ENCODE measurements around the gene HS3ST5.
A peak's percentile ranks its signal among the peaks of the same experiment; 100 is the strongest.

Gene HS3ST5

DNA sequence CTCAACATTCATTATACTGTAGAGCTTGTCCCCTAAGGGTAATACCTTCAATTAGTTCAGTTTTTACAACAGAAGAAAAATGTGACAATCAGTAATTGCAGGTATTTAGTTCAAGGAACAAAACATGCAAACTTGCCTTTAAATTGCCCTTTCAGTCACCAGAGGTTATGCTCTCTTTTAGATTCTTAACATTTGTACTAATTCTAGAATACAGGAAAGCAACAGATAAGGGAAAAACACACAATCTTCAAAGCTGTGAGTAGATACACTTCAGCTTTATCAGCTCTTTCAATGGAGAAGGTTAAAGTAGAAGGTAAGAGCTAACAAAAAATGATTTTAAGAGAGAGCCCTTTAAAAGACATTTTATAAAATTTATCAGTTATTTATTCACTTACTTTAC, 173.1 kb downstream of the HS3ST5 start:
- H3K27ac ChIP-seq (ENCODE audit: low read depth, low read length) = no peak overlapping the region
- H3K27me3 ChIP-seq (ENCODE audit: control insufficient read depth, insufficient read depth, low read length) = no peaks in the 10 kb centered on the region
- peaks cover 34% of the 10 kb centered on the region for H3K4me1 ChIP-seq (ENCODE audit: control insufficient read depth, insufficient read depth, low read length)
- H3K4me3 ChIP-seq (ENCODE audit: low read depth, low read length) = no peak overlapping the region
- H3K36me3 ChIP-seq (ENCODE audit: control insufficient read depth, insufficient read depth, low read length) = peaks cover 12% of the 10 kb centered on the region; the same call in 1 of the 2 replicates
- H3K9ac ChIP-seq (ENCODE audit: low read depth, low read length) = no peak overlapping the region
- no peaks in the 10 kb centered on the region for H3K9me3 ChIP-seq (ENCODE audit: control insufficient read depth, insufficient read depth, low read length)

DNA sequence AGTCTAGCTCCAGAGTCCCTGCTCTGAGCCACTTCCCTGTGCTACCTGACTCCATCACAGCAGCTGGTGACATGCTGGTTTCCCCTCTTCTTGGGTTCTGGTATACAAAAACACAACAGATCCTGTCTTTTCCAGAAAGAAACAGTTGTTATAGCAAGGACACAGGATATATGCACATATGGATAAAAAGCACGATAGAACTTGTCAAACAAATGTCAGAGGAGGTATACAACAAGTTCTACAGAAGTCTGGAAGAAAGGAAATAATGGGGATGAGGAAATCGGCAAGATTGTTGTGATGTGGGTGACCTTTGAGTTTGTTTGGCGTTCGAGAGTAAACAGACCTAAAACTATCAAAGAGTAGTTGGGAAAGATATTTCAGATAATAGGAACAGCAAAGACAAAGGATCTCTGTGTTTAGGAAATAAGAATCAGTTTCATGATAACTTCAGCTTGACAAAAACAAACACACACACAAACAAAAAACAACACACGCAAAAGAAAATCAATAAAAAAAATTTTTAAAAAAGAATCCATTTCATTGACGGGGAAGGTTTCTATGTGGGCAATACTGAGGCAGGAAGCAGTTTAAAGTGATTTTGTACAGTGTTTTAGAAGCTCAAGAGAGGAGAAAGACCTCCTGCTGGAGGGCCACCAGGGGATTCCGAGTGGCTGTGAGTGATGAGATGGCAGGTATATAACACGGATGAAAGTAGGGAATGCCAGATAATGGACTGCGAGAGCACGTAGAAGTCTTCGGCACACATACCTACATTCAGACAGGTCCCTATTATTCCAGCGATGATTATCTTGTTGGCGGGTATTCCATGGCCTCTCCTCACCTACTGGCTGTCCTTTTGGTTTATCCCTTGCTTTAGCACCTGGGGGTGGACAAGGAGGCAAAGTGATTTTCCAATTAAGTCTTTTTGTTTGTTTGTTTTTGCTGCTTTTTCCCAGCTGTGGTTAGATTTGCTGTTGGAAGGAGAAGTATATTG, 174.9 kb downstream of the HS3ST5 start:
- Histone ChIP-seq H3K27me3 (ENCODE audit: control insufficient read depth, insufficient read depth, low read length) (no peaks in the 10 kb centered on the region), H3K36me3 (ENCODE audit: control insufficient read depth, insufficient read depth, low read length) (peaks cover 12% of the 10 kb centered on the region; the same call in 1 of the 2 replicates), H3K9me3 (ENCODE audit: control insufficient read depth, insufficient read depth, low read length) (no peaks in the 10 kb centered on the region), H3K9ac (ENCODE audit: low read depth, low read length) (no peak overlapping the region), H3K4me1 (ENCODE audit: control insufficient read depth, insufficient read depth, low read length) (peaks cover 30% of the 10 kb centered on the region), H3K4me3 (ENCODE audit: low read depth, low read length) (no peak overlapping the region), H3K27ac (ENCODE audit: low read depth, low read length) (peak overlapping the region; percentile 42)

DNA sequence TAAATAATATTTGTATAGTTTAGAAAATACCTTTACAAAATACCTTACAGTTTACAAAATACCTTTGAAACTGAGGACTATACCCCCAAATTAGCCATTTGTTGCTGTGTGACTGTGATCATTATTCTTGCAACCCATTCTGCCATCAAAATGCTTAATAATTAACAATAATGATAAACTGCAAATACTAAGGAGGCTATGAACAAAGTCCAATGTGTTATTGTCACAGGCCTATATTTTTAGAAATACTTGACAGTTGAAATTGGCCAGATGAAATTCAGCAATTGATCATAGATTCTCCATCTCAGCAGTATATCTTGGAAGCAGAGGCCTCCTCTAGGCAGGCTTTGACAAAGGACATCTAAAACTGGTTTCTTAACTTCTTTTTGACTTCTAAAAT, 178.6 kb downstream of the HS3ST5 start:
- no peaks in the 10 kb centered on the region for H3K27me3 ChIP-seq (ENCODE audit: control insufficient read depth, insufficient read depth, low read length)
- H3K9ac ChIP-seq (ENCODE audit: low read depth, low read length) = no peak overlapping the region
- H3K4me3 ChIP-seq (ENCODE audit: low read depth, low read length) = no peak overlapping the region
- peaks cover 12% of the 10 kb centered on the region; the same call in 1 of the 2 replicates for H3K36me3 ChIP-seq (ENCODE audit: control insufficient read depth, insufficient read depth, low read length)
- no peaks in the 10 kb centered on the region for H3K9me3 ChIP-seq (ENCODE audit: control insufficient read depth, insufficient read depth, low read length)
- H3K27ac ChIP-seq (ENCODE audit: low read depth, low read length) = no peak overlapping the region
- H3K4me1 ChIP-seq (ENCODE audit: control insufficient read depth, insufficient read depth, low read length) = peaks cover 6% of the 10 kb centered on the region; the same call in 1 of the 2 replicates

DNA sequence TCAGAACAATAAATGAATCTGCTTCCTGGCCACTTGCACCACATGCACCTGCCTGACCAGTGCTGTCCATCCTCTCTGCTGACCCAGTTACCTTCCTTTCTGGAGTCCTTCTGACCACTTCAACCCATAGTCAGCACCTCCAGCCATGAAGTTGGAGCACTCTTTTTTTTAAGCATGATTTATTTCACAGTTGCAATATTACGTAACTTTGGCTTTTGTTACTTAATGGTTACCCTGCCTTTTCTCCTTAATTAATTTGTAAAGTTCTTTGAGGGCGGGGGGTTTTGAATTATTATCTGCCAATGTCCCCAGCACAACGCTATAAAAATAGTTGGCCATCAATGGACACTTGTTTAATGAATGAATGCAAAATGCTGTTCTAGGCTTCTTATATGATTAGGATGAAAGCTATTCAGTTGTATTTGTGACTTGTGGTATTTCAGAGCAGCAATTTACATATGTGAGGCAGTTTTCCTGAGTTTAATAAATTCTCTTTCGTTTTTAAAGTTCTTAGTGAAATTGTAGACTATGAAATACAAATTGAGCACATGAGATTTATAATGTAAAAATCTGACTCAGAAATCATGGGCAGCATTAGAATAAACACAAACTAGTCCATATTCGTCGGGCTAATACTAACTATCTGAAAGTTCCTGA, 180.0 kb downstream of the HS3ST5 start:
- H3K9me3 ChIP-seq (ENCODE audit: control insufficient read depth, insufficient read depth, low read length) = no peaks in the 10 kb centered on the region
- H3K27ac ChIP-seq (ENCODE audit: low read depth, low read length) = no peak overlapping the region
- peaks cover 12% of the 10 kb centered on the region; the same call in 1 of the 2 replicates for H3K36me3 ChIP-seq (ENCODE audit: control insufficient read depth, insufficient read depth, low read length)
- H3K4me3 ChIP-seq (ENCODE audit: low read depth, low read length) = no peak overlapping the region
- H3K4me1 ChIP-seq (ENCODE audit: control insufficient read depth, insufficient read depth, low read length) = no peaks in the 10 kb centered on the region
- H3K9ac ChIP-seq (ENCODE audit: low read depth, low read length) = no peak overlapping the region
- no peaks in the 10 kb centered on the region for H3K27me3 ChIP-seq (ENCODE audit: control insufficient read depth, insufficient read depth, low read length)

DNA sequence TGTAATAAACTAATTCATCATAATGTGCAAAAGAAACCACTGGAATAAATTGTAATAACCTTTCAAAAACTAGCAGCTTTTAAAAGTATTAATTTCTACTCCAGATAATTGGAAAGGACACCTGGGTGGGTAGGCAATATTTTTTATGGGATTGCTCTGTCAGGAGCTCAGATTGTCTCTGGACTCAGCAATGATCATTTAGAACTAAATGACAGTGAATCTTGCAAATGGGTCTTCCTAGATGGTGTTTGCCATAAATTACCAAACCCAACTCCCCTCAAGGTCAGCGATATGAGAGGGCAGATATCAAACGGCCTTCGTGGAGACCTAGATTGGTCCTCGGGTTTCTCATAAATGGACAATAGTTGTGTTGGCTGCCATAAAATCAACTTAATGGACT, 181.9 kb downstream of the HS3ST5 start:
- no peak overlapping the region for H3K27ac ChIP-seq (ENCODE audit: low read depth, low read length)
- H3K4me1 ChIP-seq (ENCODE audit: control insufficient read depth, insufficient read depth, low read length) = no peaks in the 10 kb centered on the region
- H3K4me3 ChIP-seq (ENCODE audit: low read depth, low read length) = no peak overlapping the region
- H3K27me3 ChIP-seq (ENCODE audit: control insufficient read depth, insufficient read depth, low read length) = no peaks in the 10 kb centered on the region
- no peaks in the 10 kb centered on the region for H3K36me3 ChIP-seq (ENCODE audit: control insufficient read depth, insufficient read depth, low read length)
- H3K9me3 ChIP-seq (ENCODE audit: control insufficient read depth, insufficient read depth, low read length) = no peaks in the 10 kb centered on the region
- H3K9ac ChIP-seq (ENCODE audit: low read depth, low read length) = no peak overlapping the region

DNA sequence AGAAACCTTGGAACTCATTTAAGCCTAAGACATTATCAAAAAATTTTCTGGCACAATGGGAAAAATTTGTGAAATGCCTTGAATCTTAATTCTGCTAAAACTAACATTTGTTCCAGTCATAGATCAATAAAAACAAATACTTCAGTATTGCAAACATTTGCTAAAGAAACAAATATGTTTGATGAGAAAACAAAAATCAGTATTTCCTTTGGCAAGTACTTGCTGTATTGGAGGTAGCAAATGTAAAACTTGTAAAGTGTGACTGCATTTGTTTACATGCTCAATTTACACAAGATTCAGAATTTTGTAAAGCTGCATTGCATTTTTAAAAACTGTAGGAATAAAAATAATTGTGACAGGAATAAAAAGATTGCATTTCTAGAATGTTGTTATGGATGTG, 183.1 kb downstream of the HS3ST5 start:
- H3K36me3 ChIP-seq (ENCODE audit: control insufficient read depth, insufficient read depth, low read length) = no peaks in the 10 kb centered on the region
- H3K27me3 ChIP-seq (ENCODE audit: control insufficient read depth, insufficient read depth, low read length) = no peaks in the 10 kb centered on the region
- H3K4me1 ChIP-seq (ENCODE audit: control insufficient read depth, insufficient read depth, low read length) = peaks cover 11% of the 10 kb centered on the region; the same call in 1 of the 2 replicates
- H3K9ac ChIP-seq (ENCODE audit: low read depth, low read length) = no peak overlapping the region
- H3K27ac ChIP-seq (ENCODE audit: low read depth, low read length) = no peak overlapping the region
- H3K4me3 ChIP-seq (ENCODE audit: low read depth, low read length) = no peak overlapping the region
- no peaks in the 10 kb centered on the region for H3K9me3 ChIP-seq (ENCODE audit: control insufficient read depth, insufficient read depth, low read length)

DNA sequence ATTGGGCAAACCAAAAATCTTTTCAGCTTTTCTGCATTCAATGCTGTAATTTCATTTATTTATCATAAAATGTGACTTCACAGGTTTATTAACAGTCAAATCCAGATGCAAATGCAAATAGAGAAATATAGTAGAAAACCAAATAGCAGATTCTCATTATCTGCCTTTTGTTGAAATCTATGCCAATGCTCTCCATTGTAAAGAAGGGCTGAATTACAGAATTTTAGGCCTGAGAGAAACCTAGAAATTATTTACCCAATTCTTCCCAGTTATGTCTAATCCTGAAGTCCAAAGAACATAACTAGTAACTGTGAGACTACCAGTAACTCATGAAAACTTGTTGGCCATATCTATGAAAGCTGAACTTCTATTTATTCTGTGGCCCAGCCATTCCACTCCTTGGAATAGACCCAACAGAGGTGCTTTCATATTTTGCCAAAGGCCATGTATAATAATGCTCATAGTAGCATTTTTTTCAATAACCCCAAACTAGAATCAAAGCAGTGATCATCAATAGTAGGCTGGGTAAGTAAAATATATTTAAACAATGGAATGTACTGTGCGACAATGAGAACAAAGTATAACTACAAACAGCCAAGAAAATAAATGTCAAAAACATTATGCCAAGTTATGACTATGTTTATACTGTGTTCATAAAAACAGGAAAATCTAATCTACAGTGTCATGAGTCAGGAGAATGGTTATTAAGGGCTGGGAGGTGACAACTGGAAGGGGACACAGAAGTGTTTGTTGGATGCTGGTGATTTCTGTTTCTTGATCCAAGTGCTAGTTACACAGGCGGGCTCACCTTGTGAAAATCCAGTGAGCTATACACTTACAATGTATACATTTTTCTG, 183.8 kb downstream of the HS3ST5 start:
- Histone ChIP-seq H3K27ac (ENCODE audit: low read depth, low read length) (no peak overlapping the region), H3K4me3 (ENCODE audit: low read depth, low read length) (no peak overlapping the region), H3K9me3 (ENCODE audit: control insufficient read depth, insufficient read depth, low read length) (no peaks in the 10 kb centered on the region), H3K4me1 (ENCODE audit: control insufficient read depth, insufficient read depth, low read length) (peaks cover 16% of the 10 kb centered on the region; the same call in 1 of the 2 replicates), H3K36me3 (ENCODE audit: control insufficient read depth, insufficient read depth, low read length) (no peaks in the 10 kb centered on the region), H3K9ac (ENCODE audit: low read depth, low read length) (no peak overlapping the region), H3K27me3 (ENCODE audit: control insufficient read depth, insufficient read depth, low read length) (no peaks in the 10 kb centered on the region)

DNA sequence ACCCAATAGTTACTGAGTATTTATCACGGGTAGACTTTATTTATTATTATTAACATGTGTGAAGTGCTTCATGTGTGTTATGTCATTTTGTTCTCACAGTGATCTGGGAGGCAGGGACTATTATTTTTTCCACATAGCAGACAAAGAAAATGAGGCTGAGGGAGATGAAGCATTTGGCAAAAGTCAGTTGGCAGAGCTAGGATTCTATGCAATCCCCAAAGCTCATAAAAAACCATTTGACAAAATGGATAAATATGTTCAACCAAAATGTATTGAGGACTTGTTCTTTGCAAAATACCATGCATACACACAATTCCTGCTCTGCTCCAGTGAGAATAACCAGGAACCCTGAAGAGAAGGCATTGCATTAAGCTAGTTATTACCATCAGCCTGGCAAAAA, 184.4 kb downstream of the HS3ST5 start:
- no peaks in the 10 kb centered on the region for H3K27me3 ChIP-seq (ENCODE audit: control insufficient read depth, insufficient read depth, low read length)
- H3K27ac ChIP-seq (ENCODE audit: low read depth, low read length) = no peak overlapping the region
- H3K4me1 ChIP-seq (ENCODE audit: control insufficient read depth, insufficient read depth, low read length) = peaks cover 20% of the 10 kb centered on the region; the same call in 1 of the 2 replicates
- H3K36me3 ChIP-seq (ENCODE audit: control insufficient read depth, insufficient read depth, low read length) = no peaks in the 10 kb centered on the region
- H3K9ac ChIP-seq (ENCODE audit: low read depth, low read length) = no peak overlapping the region
- no peaks in the 10 kb centered on the region for H3K9me3 ChIP-seq (ENCODE audit: control insufficient read depth, insufficient read depth, low read length)
- no peak overlapping the region for H3K4me3 ChIP-seq (ENCODE audit: low read depth, low read length)

DNA sequence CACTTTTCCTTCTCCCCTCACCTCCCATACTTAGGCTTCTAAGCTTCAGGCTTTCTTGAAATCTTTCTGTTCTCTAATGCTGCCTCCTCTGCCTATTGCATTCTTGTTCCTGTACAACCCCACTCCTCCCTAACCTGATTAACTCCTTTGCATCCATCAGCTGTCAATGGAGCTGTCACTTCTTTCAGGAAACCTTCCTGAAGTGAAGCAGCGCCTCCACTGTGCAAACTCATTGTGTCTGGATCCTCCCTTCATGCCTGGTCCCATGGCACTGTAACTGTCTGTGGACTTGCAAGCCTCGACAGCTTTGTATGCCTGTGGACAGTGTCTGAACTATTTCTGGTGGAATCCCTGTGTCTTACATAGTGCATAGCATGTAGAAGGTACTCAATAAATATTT, 185.0 kb downstream of the HS3ST5 start:
- Histone ChIP-seq H3K4me1 (ENCODE audit: control insufficient read depth, insufficient read depth, low read length) (peaks cover 20% of the 10 kb centered on the region; the same call in 1 of the 2 replicates), H3K9ac (ENCODE audit: low read depth, low read length) (no peak overlapping the region), H3K9me3 (ENCODE audit: control insufficient read depth, insufficient read depth, low read length) (no peaks in the 10 kb centered on the region), H3K36me3 (ENCODE audit: control insufficient read depth, insufficient read depth, low read length) (no peaks in the 10 kb centered on the region), H3K27ac (ENCODE audit: low read depth, low read length) (no peak overlapping the region), H3K27me3 (ENCODE audit: control insufficient read depth, insufficient read depth, low read length) (no peaks in the 10 kb centered on the region), H3K4me3 (ENCODE audit: low read depth, low read length) (no peak overlapping the region)

DNA sequence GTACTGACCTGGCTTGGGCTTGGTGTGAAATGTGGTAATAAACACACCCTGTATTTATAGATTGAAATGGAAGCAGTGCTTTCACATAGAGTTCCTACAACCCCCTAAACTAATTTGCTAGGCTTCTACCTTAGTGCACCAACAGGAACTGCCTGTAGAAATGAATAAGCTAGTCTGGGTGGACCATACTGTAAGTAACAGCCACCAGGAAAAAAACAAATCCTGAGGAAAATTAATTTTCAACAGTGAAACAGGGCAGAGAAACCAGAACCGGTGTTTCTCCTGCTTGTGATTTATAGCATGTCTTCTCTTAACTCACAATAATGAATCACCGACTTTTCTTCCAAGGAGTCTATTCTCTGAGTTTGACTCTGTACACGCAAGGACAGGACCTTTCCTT, 187.1 kb downstream of the HS3ST5 start:
- Histone ChIP-seq H3K9me3 (ENCODE audit: control insufficient read depth, insufficient read depth, low read length) (no peaks in the 10 kb centered on the region), H3K36me3 (ENCODE audit: control insufficient read depth, insufficient read depth, low read length) (no peaks in the 10 kb centered on the region), H3K9ac (ENCODE audit: low read depth, low read length) (no peak overlapping the region), H3K27me3 (ENCODE audit: control insufficient read depth, insufficient read depth, low read length) (no peaks in the 10 kb centered on the region), H3K4me1 (ENCODE audit: control insufficient read depth, insufficient read depth, low read length) (peaks cover 20% of the 10 kb centered on the region; the same call in 1 of the 2 replicates), H3K4me3 (ENCODE audit: low read depth, low read length) (no peak overlapping the region), H3K27ac (ENCODE audit: low read depth, low read length) (no peak overlapping the region)

Data from HUES48 (cell line).